GM21737 (cell line): ENCODE measurements around the gene PRKCE.

Experiments used
- ATAC-seq: cut with Tn5 transposase; IDR thresholded peaks from one replicate; pipeline ENCODE4 v1.9.1; 2021; ENCODE audit warnings: mild to moderate bottlenecking, moderate library complexity; ENCODE audit not compliant: unreplicated experiment

The PRKCE gene

DNA sequence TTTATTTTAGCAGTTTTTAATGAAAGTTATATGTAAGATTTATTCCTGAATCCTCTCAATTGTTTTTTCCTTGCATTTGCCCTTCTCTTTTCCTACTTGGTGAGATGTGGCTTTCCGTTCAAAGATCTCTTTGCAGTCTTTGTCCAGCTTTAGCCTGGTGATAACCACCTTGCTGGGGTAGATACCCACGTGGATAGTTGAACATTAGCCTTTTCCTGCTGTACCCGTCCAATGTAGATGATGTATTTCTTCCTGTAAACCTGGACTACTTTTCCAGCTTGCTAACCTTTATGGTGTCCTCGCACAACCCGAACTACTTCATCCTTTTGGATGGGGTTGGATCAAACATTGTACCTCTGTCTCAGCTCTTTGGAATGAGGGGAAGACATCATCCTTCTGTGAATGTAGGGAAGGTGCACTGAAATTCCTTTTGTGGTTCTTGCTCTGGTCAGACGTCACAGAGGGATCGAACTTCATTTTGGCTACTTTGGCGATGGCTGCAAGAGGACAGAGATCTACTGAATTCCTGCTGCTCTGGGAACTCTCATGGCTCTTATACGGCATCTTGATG is 352.5 kb downstream of the PRKCE start:
- ATAC-seq: no peak

- ATAC-seq: no peak
Measured at GRCh38 chr2:46006473-46007025, 355.1 kb downstream of the PRKCE start.

DNA sequence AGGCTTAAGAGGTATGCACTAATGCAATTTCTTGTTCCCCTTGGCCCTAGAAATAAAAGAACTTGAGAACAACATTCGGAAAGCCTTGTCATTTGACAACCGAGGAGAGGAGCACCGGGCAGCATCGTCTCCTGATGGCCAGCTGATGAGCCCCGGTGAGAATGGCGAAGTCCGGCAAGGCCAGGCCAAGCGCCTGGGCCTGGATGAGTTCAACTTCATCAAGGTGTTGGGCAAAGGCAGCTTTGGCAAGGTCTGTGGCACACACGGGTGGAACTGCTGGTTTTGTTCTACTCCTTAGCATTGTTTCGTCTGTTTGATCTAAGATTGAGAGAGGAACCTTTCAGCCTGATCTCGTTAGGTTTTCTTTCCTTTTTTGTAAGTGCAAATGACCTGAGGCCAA is 355.9 kb downstream of the PRKCE start:
- ATAC-seq: no peak

DNA sequence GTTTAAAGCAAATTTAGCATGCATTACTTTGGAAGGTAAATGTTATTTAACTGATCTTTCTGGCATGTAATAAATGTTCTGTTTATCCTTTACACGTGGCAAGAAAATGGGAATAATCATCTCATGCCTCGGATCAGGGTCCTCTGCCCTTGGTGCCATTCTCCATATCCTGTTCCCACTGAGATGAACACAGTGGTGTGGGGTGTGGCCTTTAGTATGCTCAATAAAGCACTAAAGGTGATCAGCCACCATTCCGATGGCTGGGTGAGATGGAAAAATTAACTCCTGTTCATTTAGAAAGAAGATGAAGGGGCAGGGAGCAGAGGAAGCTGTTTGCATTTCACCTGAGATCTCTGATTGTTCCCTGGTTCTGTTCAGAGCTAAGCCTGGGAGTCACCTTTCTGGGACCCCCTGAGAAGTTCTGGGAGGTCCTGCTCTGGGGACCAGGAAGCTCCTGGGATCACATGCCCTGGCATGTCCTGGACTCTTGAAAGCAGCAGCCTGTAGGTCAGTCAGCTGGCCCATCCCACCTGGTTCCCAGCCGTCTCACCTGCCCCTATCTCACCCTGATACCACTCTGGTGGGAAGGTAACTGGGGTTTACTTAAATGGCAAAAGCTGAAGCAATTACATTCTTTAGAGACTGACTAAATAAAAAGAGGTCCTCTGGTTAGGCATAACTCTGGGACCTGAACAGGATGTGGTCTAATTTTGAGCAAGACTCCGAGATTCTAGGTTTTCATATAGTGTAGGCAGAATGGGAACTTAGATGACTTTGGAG is 356.8 kb downstream of the PRKCE start:
- no peak for ATAC-seq

DNA sequence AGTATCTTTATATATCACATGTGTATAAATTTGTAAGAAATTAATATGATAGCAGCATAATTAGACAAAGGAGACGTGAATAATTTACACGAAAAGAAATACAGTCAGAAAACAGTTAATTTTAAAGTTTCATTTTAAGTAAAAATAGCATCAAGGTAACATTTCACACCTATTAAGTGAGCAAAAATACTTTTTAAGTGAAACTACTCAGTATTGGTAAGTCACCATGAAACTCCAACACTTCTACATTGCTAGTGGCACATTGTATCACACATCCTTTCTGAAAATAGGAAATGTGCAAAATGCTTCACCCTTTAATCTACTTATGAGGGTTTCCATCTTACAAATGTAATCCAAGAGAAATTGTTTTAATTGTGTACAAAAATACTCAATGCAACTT is 357.8 kb downstream of the PRKCE start:
- ATAC-seq: no peak

GRCh38 chr2:46009772-46010171 is 358.3 kb downstream of the PRKCE start:
- no peak for ATAC-seq

DNA sequence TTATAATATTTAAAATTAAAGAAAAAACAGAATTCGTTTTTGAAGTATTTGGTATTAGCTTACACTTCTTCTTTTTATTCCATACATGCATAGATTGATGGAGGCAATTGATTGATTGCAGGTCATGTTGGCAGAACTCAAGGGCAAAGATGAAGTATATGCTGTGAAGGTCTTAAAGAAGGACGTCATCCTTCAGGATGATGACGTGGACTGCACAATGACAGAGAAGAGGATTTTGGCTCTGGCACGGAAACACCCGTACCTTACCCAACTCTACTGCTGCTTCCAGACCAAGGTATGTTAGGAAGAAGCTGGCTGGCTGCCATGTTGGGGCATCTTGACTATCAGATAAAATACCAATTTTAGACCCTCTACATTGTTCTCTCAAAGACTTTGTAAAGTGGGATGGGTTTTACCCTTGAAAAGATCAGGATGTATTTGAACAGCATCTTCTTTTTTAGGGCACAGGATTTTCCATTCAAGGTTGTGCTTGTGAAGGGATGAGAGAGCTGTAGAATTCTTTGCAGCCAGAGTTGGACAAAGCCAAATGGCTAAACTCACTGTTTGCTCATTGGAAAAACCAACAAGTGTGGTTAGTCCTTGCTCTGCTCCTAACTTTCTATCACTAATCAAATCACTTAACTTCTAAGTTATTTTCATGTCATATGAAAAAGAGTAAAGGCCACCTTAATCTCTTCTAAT is 358.9 kb downstream of the PRKCE start:
- no peak for ATAC-seq

- no peak for ATAC-seq
Measured at GRCh38 chr2:46010925-46011490, 359.5 kb downstream of the PRKCE start.

- ATAC-seq: no peak
Measured at GRCh38 chr2:46012618-46013240, 361.3 kb downstream of the PRKCE start.

DNA sequence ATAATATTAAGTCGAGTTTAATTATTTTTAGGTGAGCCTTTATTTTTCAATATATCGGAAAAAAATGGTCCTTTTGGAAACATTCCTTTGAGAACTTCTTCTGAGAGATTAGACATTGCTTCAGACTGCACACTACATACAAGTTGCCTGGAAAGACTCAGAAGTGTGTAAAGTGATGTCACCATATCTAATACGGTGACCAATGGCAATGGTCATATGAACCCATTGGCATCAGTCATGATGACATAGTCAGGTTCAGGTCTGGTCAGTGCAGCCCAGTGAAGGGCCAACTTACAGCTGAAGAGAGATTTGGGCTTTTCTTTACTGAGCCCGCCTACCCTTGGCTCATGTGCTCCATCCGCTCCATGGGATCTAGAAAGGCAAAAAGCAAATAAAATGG is 362.3 kb downstream of the PRKCE start:
- no peak for ATAC-seq

GRCh38 chr2:46014911-46015654 is 363.6 kb downstream of the PRKCE start:
- ATAC-seq: no peak

- ATAC-seq: no peak
Measured at GRCh38 chr2:46015671-46016070, 364.2 kb downstream of the PRKCE start.

DNA sequence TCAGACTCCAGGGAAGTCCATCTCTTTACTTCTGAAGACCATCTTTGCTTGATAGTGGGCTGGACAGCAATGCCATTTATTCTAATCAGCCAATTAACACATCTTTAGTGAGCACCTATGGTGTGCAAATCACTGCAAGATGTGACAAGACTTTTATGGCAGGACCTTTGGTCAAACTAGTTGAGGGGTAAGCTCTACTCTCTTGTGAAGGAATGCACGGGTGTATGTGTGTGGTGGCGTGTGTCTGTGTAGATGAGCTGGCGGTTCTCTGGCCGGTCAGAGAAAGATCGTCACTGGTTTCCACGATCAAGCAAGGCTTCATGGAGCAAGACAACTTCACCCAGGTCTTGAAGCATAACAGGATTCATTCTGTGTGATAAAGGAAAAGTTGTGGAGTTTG is 364.6 kb downstream of the PRKCE start:
- no peak for ATAC-seq

DNA sequence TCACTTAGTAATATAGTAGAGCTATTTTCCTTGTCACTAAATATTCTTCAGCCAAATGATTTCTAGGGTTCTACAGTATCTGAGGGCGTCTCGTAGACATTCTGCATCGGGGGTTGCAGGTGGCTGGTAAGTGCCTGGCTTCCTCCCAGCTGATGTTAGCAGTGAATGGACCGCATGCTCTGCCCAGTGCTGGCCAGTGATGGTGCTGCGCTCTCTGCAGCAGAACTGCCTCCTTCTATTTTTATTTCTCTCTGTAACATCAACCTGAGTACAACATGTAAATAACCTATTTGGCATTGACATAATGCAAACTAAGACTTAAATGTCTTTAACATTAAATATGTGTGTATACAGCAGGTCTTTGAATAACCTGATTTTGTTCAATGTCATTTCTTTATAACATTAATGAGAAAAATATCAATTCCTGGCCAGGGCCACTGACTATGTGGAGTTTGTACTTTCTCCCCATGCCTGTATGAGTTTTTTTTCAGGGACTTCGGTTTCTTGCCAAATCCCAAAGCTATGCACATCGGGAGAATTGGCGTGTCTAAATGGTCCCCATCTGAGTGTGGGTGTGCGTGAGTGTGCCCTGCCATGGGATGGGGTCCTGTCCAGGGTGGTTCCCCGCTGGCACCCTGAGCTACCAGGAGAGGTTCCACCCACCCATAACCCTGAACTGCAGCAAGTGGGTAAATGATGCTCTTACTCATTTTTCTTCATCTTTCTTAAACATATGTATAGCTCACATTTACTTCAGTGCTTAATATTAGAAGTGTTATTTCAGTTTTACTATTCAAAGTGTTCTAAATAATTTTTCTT is 367.5 kb downstream of the PRKCE start:
- ATAC-seq: no peak

- ATAC-seq: no peak
Measured at GRCh38 chr2:46020416-46020815, 368.9 kb downstream of the PRKCE start.

- ATAC-seq: no peak
Measured at GRCh38 chr2:46023165-46023854, 371.8 kb downstream of the PRKCE start.

DNA sequence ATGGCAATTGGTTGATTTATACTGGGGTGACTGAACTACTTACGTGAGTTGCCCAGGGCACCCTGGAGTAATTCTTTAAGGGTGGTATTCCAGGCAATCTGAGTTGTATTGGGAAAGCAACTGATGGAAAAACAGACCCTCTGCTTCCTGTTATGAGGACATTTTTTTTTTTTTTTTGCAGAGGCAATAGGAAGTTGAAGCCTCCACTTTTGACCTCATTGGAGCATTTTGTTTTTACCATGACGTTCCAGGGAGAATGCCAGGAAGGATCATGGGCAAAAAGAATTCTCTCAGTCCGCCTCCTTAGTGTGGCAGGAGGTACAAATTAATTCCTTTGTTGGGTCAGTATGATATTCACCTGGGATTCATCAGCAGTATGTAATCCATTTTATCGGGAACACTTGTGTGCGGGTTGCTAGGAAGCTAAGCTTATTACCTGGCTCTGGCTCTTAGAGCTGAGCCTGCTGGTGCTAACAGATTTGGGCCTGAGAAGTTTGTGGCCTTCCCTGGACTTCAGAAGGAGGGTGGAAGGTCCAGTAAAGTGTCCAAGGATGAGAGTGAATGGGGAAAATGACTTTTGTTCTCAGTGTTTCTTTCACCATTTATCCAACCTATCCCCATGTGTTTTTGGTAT is 372.8 kb downstream of the PRKCE start:
- ATAC-seq: no peak

GRCh38 chr2:46025081-46025480 is 373.6 kb downstream of the PRKCE start:
- ATAC-seq: no peak
